ENCODE results near the gene SFTPB.

- TF ChIP-seq, protein P1, sequence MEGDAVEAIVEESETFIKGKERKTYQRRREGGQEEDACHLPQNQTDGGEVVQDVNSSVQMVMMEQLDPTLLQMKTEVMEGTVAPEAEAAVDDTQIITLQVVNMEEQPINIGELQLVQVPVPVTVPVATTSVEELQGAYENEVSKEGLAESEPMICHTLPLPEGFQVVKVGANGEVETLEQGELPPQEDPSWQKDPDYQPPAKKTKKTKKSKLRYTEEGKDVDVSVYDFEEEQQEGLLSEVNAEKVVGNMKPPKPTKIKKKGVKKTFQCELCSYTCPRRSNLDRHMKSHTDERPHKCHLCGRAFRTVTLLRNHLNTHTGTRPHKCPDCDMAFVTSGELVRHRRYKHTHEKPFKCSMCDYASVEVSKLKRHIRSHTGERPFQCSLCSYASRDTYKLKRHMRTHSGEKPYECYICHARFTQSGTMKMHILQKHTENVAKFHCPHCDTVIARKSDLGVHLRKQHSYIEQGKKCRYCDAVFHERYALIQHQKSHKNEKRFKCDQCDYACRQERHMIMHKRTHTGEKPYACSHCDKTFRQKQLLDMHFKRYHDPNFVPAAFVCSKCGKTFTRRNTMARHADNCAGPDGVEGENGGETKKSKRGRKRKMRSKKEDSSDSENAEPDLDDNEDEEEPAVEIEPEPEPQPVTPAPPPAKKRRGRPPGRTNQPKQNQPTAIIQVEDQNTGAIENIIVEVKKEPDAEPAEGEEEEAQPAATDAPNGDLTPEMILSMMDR (IDR thresholded peaks at IDR 0.05) = no peak
- TF ChIP-seq ZFX (IDR thresholded peaks at IDR 0.05; ENCODE audit: borderline replicate concordance) = no peak
Measured at GRCh38 chr2:85611705-85612587, 56.1 kb downstream of the SFTPB start, which contains the start of gene C2orf68.
